Endothelial cell (in vitro differentiated cells): Measurements from ENCODE around the gene TBC1D5. TPM values are rescaled to one million over a fixed set of nuclear protein-coding genes. Genes with fewer than 3 reads are reported as not detected.

Experiments
- DNase-seq: peaks from one replicate; pipeline ENCODE4 v3.0.0; 2021; ENCODE audit warnings: low spot score
- H3K27ac Mint-ChIP-seq: one replicate; pipeline ENCODE4 v1.8.0; 2021; ENCODE audit warnings: mixed read lengths, inconsistent platforms; ENCODE audit not compliant: unreplicated experiment
- H3K27me3 Mint-ChIP-seq: one replicate; pipeline ENCODE4 v1.8.0; 2021; ENCODE audit warnings: mild to moderate bottlenecking, moderate library complexity, mixed read lengths, inconsistent platforms; ENCODE audit not compliant: unreplicated experiment
- H3K36me3 Mint-ChIP-seq: one replicate; pipeline ENCODE4 v1.8.0; 2021; ENCODE audit warnings: mild to moderate bottlenecking, low read depth, mixed read lengths, inconsistent platforms; ENCODE audit not compliant: unreplicated experiment
- H3K4me1 Mint-ChIP-seq: one replicate; pipeline ENCODE4 v1.8.0; 2021; ENCODE audit warnings: mild to moderate bottlenecking, mixed read lengths, inconsistent platforms; ENCODE audit not compliant: unreplicated experiment
- H3K4me3 Mint-ChIP-seq: one replicate; pipeline ENCODE4 v1.8.0; 2021; ENCODE audit warnings: mild to moderate bottlenecking, mixed read lengths, inconsistent platforms; ENCODE audit not compliant: unreplicated experiment
- H3K9me3 Mint-ChIP-seq: one replicate; pipeline ENCODE4 v1.8.0; 2021; ENCODE audit warnings: mixed read lengths, inconsistent platforms; ENCODE audit not compliant: unreplicated experiment
- total RNA-seq: library from RNA; stranded (reverse); fragmentation: NEBNext Ultra II Directional; extraction: Animal tissue kit (Norgen Biotek cat#: 25700); gene quantifications from one replicate; pipeline ENCODE4 v1.2.1, GENCODE V29; 2021; ENCODE audit not compliant: unreplicated experiment
- TF ChIP-seq, protein P1 (sequence below): fragments of 200-600 bp; sonication (generic); IDR thresholded peaks from one replicate; pipeline ENCODE4 v1.5.0; 2021; ENCODE audit warnings: antibody characterized with exemption; ENCODE audit not compliant: unreplicated experiment

The TBC1D5 gene
- total RNA-seq, 1 donor from 2014 or later, result 48.2 TPM

DNA sequence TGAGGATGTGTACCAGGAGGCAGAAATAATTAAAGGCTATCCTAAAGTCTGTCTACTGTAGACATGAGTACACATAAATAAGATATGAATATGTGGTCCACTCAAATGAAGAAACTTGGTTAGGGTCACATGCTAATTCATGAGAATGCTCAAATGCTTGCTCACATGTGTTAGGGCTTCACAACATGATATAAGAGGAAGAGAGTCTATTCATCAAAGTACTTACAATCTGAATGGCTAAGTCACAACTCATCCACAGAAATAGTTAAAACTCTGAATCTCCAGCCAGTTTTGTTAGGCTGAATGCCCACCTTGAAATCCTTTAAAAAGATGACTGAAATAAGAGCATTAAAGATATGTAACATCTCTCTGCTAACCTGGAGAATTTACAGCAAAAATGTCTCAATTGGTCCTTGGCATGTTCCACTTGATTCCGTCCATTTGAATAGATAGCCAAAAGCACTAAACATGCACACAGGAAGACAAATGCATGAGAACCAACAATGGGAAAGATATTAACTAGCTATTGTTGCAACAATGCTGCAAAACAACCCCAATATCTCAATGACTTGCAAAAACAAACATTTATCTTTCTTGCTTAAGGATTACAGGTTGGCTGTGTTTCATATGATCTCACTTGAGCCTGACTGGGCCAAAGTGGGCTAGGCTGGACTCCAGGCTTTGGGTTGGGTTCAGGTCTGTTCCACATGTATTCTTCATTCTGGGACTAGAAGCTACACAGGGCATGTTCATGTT, 10.6 kb upstream of the TBC1D5 start:
- Mint-ChIP-seq H3K9me3 (no peaks in the 10 kb centered on the region), H3K27ac (no peak overlapping the region), H3K27me3 (no peaks in the 10 kb centered on the region), H3K36me3 (no peaks in the 10 kb centered on the region), H3K4me1 (no peaks in the 10 kb centered on the region), H3K4me3 (no peak overlapping the region)
- TF ChIP-seq, protein P1, sequence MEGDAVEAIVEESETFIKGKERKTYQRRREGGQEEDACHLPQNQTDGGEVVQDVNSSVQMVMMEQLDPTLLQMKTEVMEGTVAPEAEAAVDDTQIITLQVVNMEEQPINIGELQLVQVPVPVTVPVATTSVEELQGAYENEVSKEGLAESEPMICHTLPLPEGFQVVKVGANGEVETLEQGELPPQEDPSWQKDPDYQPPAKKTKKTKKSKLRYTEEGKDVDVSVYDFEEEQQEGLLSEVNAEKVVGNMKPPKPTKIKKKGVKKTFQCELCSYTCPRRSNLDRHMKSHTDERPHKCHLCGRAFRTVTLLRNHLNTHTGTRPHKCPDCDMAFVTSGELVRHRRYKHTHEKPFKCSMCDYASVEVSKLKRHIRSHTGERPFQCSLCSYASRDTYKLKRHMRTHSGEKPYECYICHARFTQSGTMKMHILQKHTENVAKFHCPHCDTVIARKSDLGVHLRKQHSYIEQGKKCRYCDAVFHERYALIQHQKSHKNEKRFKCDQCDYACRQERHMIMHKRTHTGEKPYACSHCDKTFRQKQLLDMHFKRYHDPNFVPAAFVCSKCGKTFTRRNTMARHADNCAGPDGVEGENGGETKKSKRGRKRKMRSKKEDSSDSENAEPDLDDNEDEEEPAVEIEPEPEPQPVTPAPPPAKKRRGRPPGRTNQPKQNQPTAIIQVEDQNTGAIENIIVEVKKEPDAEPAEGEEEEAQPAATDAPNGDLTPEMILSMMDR, result no peak
- DNase-seq, result no peak

DNA sequence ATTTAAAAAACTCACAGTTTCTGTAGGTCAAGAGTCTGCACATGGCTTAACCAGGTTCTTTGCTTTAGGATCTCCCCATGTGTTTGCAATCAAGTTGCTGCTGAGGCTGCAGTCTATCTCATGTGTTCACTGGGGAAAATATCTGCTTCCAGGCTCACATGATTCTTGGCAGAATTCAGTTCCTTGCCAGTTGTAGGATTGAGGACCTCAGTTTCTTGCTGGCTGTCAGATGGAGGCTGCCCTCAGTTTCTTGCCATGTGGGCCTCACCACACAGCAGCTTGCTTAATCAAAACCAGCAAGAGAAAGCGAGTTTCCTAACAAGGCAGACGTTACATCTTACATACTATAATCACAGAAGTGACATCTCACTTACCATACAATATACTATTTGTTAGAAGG, 10.0 kb upstream of the TBC1D5 start:
- Mint-ChIP-seq H3K4me3 (no peak overlapping the region), H3K36me3 (no peaks in the 10 kb centered on the region), H3K27ac (no peak overlapping the region), H3K27me3 (no peaks in the 10 kb centered on the region), H3K9me3 (no peaks in the 10 kb centered on the region), H3K4me1 (no peaks in the 10 kb centered on the region)
- DNase-seq, result no peak
- TF ChIP-seq, protein P1, result no peak

DNA sequence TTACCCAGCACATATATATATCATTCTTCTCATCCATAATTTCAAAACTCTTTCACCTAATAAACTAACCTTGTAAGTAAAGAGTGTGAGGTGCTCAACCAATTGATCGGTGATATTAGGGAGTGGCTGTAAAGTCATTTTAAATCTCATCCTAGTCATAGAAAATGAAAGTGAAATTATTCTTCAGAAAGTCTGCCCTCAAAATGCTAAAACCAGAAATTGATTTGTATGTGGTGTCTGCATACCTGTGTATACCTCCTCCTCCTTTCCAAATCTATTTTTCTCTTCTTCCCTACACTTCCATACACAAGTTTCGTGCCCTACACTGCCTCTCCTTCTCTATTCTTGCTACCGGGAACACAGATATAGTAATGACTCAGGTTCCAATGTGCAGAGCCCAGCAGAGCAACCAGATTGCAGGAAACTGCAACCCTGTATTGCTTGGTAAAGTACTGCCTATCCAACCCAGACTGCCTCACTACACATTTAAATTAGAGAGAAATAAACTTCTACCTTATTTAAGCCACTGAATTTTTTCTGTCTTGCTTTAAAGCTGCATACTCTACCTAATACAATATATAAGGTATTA, 7.4 kb upstream of the TBC1D5 start:
- Mint-ChIP-seq H3K4me1 (peaks cover under 1% of the 10 kb centered on the region), H3K27me3 (no peaks in the 10 kb centered on the region), H3K27ac (no peak overlapping the region), H3K9me3 (no peaks in the 10 kb centered on the region), H3K36me3 (no peaks in the 10 kb centered on the region), H3K4me3 (no peak overlapping the region)
- no peak for DNase-seq
- TF ChIP-seq, protein P1, result no peak

DNA sequence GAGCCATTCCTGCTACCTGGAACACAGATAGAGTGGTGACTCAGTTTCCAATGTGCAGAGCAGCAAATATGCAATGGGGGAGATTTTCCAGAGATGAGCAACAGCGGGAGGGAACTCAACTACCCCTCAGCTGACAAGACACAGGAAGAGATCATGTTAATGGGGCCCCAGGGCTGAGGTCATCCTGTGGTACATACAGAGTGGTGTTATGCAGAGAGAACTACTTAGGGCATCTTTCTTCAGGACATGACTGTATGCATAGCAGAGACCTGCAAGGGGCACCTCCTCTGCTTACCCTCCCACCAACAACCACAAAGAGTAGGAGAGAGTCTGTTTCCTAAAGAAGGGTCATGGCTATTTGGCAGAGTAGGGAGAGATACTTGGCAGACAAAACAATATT, 6.8 kb upstream of the TBC1D5 start:
- Mint-ChIP-seq H3K27ac (no peak overlapping the region), H3K9me3 (no peaks in the 10 kb centered on the region), H3K4me3 (no peak overlapping the region), H3K36me3 (no peaks in the 10 kb centered on the region), H3K4me1 (peaks cover 3% of the 10 kb centered on the region), H3K27me3 (no peaks in the 10 kb centered on the region)
- TF ChIP-seq, protein P1, result no peak
- no peak for DNase-seq

DNA sequence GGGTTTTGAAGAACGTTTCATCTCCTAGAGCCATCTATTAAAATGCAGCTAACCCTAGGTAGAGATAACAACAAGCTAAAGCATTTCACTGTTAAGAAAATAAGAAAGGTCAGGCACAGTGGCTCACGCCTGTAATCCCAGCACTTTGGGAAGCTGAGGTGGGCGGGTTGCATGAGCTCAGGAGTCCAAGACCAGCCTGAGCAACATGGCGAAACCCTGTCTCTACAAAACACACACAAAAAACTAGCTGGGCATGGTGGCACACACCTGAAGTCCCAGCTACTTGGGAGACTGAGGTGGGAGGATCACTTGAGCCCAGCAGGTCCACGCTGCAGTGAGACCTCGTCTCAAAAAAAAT, 5.4 kb upstream of the TBC1D5 start:
- DNase-seq, result no peak
- peaks cover 9% of the 10 kb centered on the region for H3K4me1 Mint-ChIP-seq
- H3K36me3 Mint-ChIP-seq, result peaks cover 5% of the 10 kb centered on the region
- H3K27ac Mint-ChIP-seq, result no peak overlapping the region
- TF ChIP-seq, protein P1, result no peak
- H3K4me3 Mint-ChIP-seq, result no peak overlapping the region
- no peaks in the 10 kb centered on the region for H3K27me3 Mint-ChIP-seq
- no peaks in the 10 kb centered on the region for H3K9me3 Mint-ChIP-seq
